ENCODE measurements around the gene MACROD1.
A peak's percentile ranks its signal among the peaks of the same experiment; 100 is the strongest.

Gene MACROD1

GRCh38 chr11:64086258-64087123 is 79.4 kb downstream of the MACROD1 start:
- H3K4me3 ChIP-seq (replicated peaks in 1 of 2; ENCODE audit: low read depth in 2 of 2, low read length in 2 of 2): no peak overlapping the region
- TF ChIP-seq CTCF (IDR thresholded peaks at IDR 0.05; ENCODE audit: low read depth, low read length): no peak
- peak; percentile 7 to 51 for DNase-seq (ENCODE audit: low read depth in 2 of 2)

GRCh38 chr11:64085906-64086257 is 80.0 kb downstream of the MACROD1 start:
- no peak for TF ChIP-seq CTCF (IDR thresholded peaks at IDR 0.05; ENCODE audit: low read depth, low read length)
- no peak overlapping the region for H3K4me3 ChIP-seq (replicated peaks in 1 of 2; ENCODE audit: low read depth in 2 of 2, low read length in 2 of 2)
- no peak for DNase-seq (ENCODE audit: low read depth in 2 of 2)

- no peak for DNase-seq (ENCODE audit: low read depth in 2 of 2)
- TF ChIP-seq CTCF (IDR thresholded peaks at IDR 0.05; ENCODE audit: low read depth, low read length): no peak
- no peak overlapping the region for H3K4me3 ChIP-seq (replicated peaks in 1 of 2; ENCODE audit: low read depth in 2 of 2, low read length in 2 of 2)
Observed at GRCh38 chr11:64084951-64085710, 80.8 kb downstream of the MACROD1 start.

- no peak for TF ChIP-seq CTCF (IDR thresholded peaks at IDR 0.05; ENCODE audit: low read depth, low read length)
- no peak for DNase-seq (ENCODE audit: low read depth in 2 of 2)
- H3K4me3 ChIP-seq (replicated peaks in 1 of 2; ENCODE audit: low read depth in 2 of 2, low read length in 2 of 2): no peak overlapping the region
Observed at GRCh38 chr11:64084146-64084950, 81.6 kb downstream of the MACROD1 start.

GRCh38 chr11:64083398-64084080 is 82.4 kb downstream of the MACROD1 start:
- no peak for DNase-seq (ENCODE audit: low read depth in 2 of 2)
- TF ChIP-seq CTCF (IDR thresholded peaks at IDR 0.05; ENCODE audit: low read depth, low read length): no peak
- no peak overlapping the region for H3K4me3 ChIP-seq (replicated peaks in 1 of 2; ENCODE audit: low read depth in 2 of 2, low read length in 2 of 2)
